DMS53 (cell line): ENCODE results near the gene SLC34A1.
"Not testable (repeated sequence)": the region's sequence is repeated elsewhere in the genome, so short reads cannot be mapped to it uniquely, and the experiment has no call there.

Experiments
- DNase-seq: peaks from one replicate; lab custom pipeline; 2025; lab: John Stamatoyannopoulos, UW

The SLC34A1 gene

GRCh38 chr5:177384134-177384533 lies at the start of gene SLC34A1:
Gene SLC34A1 (plus strand): TSS chr5:177384434. CDS start chr5:177385742, 1,308 bp downstream.
- no peak for DNase-seq

- no peak for DNase-seq
Observed at GRCh38 chr5:177334781-177335700, 49.2 kb upstream of the SLC34A1 start.

- DNase-seq = no peak
Observed at GRCh38 chr5:177335701-177336065, 48.6 kb upstream of the SLC34A1 start.

- peak; percentile 69 for DNase-seq
Observed at GRCh38 chr5:177336112-177336511, 48.1 kb upstream of the SLC34A1 start.

GRCh38 chr5:177336603-177337494 lies 47.4 kb upstream of the SLC34A1 start:
- DNase-seq = no peak

GRCh38 chr5:177338251-177339106 lies 45.8 kb upstream of the SLC34A1 start:
- DNase-seq = no peak

- DNase-seq = peak; percentile 66
Observed at GRCh38 chr5:177339107-177339638, 45.1 kb upstream of the SLC34A1 start.

- DNase-seq = not testable (repeated sequence)
Observed at GRCh38 chr5:177343000-177343399, 41.2 kb upstream of the SLC34A1 start.

GRCh38 chr5:177343777-177344176 lies 40.5 kb upstream of the SLC34A1 start:
- no peak for DNase-seq

GRCh38 chr5:177344891-177345290 lies 39.3 kb upstream of the SLC34A1 start:
- DNase-seq = no peak

- DNase-seq = no peak
Observed at GRCh38 chr5:177346820-177347219, 37.4 kb upstream of the SLC34A1 start.

- no peak for DNase-seq
Observed at GRCh38 chr5:177347699-177348098, 36.5 kb upstream of the SLC34A1 start.

- DNase-seq = no peak
Observed at GRCh38 chr5:177349362-177349647, 34.9 kb upstream of the SLC34A1 start.

- no peak for DNase-seq
Observed at GRCh38 chr5:177349762-177350161, 34.5 kb upstream of the SLC34A1 start.

- peak; percentile 70 for DNase-seq
Observed at GRCh38 chr5:177350776-177351391, 33.4 kb upstream of the SLC34A1 start.

- peak; percentile 99 for DNase-seq
Observed at GRCh38 chr5:177351392-177352329, 32.6 kb upstream of the SLC34A1 start, which contains the start of gene LMAN2. Gene LMAN2 (minus strand): TSS chr5:177351668. CDS start chr5:177351647, 21 bp downstream.

GRCh38 chr5:177353093-177353492 lies 31.1 kb upstream of the SLC34A1 start:
- DNase-seq = no peak

- DNase-seq = no peak
Observed at GRCh38 chr5:177354256-177354655, 30.0 kb upstream of the SLC34A1 start.

GRCh38 chr5:177354711-177355110 lies 29.5 kb upstream of the SLC34A1 start:
- no peak for DNase-seq
